ENCODE results near the gene RNF224. TPM values are rescaled to one million over a fixed set of nuclear protein-coding genes. Genes with fewer than 3 reads are reported as not detected.

Gene RNF224
- total and polyA plus RNA-seq, 2 of the 13 experiments (the other 11 are each of a cell fraction or from before 2014, with no cell fraction given): 0.09 TPM; not detected in 1

DNA sequence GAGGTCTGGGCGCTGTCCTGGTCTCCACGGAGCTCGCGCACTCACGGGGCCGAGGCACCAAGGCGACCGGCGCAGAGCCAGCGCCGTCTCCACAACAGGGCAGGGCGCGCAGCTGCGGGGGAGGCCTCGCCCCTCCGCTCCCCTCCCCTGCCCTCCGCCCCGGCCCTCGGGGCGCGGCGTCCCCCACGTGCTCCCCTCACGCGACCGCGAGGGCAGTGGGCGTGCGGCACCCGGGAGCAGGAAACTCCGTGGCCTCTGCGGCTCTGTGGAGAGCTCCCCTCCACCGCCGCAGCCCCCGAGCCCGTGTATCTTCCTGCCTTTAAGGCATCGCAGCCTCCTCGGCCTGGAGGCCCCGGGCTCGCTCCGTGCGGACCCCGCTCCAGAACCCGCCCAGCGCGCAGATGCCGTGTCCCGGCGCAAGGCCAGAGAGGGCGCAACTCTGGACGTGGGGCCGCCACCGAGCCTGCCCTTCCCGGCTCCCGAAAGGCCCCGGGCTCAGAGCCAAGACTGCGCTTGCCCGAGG is 13.1 kb downstream of the RNF224 start (continued):
- TF ChIP-seq, protein P1, sequence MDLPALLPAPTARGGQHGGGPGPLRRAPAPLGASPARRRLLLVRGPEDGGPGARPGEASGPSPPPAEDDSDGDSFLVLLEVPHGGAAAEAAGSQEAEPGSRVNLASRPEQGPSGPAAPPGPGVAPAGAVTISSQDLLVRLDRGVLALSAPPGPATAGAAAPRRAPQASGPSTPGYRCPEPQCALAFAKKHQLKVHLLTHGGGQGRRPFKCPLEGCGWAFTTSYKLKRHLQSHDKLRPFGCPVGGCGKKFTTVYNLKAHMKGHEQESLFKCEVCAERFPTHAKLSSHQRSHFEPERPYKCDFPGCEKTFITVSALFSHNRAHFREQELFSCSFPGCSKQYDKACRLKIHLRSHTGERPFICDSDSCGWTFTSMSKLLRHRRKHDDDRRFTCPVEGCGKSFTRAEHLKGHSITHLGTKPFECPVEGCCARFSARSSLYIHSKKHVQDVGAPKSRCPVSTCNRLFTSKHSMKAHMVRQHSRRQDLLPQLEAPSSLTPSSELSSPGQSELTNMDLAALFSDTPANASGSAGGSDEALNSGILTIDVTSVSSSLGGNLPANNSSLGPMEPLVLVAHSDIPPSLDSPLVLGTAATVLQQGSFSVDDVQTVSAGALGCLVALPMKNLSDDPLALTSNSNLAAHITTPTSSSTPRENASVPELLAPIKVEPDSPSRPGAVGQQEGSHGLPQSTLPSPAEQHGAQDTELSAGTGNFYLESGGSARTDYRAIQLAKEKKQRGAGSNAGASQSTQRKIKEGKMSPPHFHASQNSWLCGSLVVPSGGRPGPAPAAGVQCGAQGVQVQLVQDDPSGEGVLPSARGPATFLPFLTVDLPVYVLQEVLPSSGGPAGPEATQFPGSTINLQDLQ (CRISPR knock-in tag; IDR thresholded peaks at IDR 0.05): peak; percentile 73; the same call in 1 of the 2 replicates
- TF ChIP-seq ZBTB4 (CRISPR knock-in tag; IDR thresholded peaks at IDR 0.05; ENCODE audit: borderline replicate concordance) (no peak), POLR2AphosphoS5 (IDR thresholded peaks at IDR 0.05; ENCODE audit: low read depth, low read length) (peak; percentile 60), ZNF33B (CRISPR knock-in tag; IDR thresholded peaks at IDR 0.05) (peak; percentile 58; the same call in 1 of the 2 replicates), ZNF784 (CRISPR knock-in tag; IDR thresholded peaks at IDR 0.05; ENCODE audit: borderline replicate concordance) (peak; percentile 55; the same call in 1 of the 2 replicates), SAFB2 (CRISPR knock-in tag; IDR thresholded peaks at IDR 0.05; ENCODE audit: borderline replicate concordance, low read depth) (peak; percentile 73), NFE2L2 (IDR thresholded peaks at IDR 0.05; ENCODE audit: low read length) (no peak), ZSCAN12 (CRISPR knock-in tag; IDR thresholded peaks at IDR 0.05) (no peak; the same call in 1 of the 2 replicates), IRF2 (CRISPR knock-in tag; IDR thresholded peaks at IDR 0.05) (no peak), SALL1 (CRISPR knock-in tag; IDR thresholded peaks at IDR 0.05) (peak; percentile 72), MNT (IDR thresholded peaks at IDR 0.05) (peak; percentile 60), ZNF207 (IDR thresholded peaks at IDR 0.05; ENCODE audit: borderline replicate concordance) (no peak)
- TF ChIP-seq, protein P2, sequence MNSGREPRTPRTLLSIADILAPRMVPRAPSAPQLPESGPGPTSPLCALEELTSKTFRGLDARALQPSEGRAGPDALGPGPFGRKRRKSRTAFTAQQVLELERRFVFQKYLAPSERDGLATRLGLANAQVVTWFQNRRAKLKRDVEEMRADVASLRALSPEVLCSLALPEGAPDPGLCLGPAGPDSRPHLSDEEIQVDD (CRISPR knock-in tag; IDR thresholded peaks at IDR 0.05; ENCODE audit: borderline replicate concordance): peak; percentile 66; the same call in 1 of the 2 replicates
- TF ChIP-seq, protein P3, sequence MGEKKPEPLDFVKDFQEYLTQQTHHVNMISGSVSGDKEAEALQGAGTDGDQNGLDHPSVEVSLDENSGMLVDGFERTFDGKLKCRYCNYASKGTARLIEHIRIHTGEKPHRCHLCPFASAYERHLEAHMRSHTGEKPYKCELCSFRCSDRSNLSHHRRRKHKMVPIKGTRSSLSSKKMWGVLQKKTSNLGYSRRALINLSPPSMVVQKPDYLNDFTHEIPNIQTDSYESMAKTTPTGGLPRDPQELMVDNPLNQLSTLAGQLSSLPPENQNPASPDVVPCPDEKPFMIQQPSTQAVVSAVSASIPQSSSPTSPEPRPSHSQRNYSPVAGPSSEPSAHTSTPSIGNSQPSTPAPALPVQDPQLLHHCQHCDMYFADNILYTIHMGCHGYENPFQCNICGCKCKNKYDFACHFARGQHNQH (CRISPR knock-in tag; IDR thresholded peaks at IDR 0.05): peak; percentile 15
